ENCODE measurements around the gene GKN2.

DNA sequence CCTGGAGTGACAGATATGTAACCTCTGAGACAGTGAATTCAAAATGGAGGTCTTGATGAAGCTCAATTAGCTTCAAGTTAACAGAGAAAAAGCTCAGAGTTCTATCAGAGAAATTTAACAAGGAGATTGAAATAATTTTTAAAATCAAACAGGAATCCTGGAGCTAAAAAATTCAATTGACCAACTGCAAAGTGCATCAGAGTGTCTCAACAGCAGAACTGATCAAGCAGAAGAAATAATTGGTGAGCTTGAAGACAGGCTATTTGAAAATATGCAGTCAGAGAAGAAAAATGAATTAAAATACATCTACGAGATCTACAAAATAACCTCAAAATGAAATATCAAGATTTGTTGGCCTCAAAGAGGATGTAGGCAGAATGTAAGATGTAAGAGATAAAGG is 51.1 kb downstream of the GKN2 start:
- TF ChIP-seq, protein P1, sequence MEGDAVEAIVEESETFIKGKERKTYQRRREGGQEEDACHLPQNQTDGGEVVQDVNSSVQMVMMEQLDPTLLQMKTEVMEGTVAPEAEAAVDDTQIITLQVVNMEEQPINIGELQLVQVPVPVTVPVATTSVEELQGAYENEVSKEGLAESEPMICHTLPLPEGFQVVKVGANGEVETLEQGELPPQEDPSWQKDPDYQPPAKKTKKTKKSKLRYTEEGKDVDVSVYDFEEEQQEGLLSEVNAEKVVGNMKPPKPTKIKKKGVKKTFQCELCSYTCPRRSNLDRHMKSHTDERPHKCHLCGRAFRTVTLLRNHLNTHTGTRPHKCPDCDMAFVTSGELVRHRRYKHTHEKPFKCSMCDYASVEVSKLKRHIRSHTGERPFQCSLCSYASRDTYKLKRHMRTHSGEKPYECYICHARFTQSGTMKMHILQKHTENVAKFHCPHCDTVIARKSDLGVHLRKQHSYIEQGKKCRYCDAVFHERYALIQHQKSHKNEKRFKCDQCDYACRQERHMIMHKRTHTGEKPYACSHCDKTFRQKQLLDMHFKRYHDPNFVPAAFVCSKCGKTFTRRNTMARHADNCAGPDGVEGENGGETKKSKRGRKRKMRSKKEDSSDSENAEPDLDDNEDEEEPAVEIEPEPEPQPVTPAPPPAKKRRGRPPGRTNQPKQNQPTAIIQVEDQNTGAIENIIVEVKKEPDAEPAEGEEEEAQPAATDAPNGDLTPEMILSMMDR (conservative IDR thresholded peaks at IDR 0.05; ENCODE audit: low read depth, low read length), result no peak
- TF ChIP-seq EZH2phosphoT487 (IDR thresholded peaks at IDR 0.05; ENCODE audit: borderline replicate concordance, low read length), result no peak

Data from PC-3 (cell line).